Thoracic aorta (tissue), 2 donors: ENCODE data around the gene TEAD2. TPM values are rescaled to one million over a fixed set of nuclear protein-coding genes. Genes with fewer than 3 reads are reported as not detected.
A peak's percentile ranks its signal among the peaks of the same experiment; 100 is the strongest.
"Not testable (repeated sequence)": the region's sequence is repeated elsewhere in the genome, so short reads cannot be mapped to it uniquely, and the experiment has no call there.

ENCODE experiments used
- ATAC-seq: fragments of 150-250 bp; one replicate; pipeline ENCODE4 v1.8.0; 2017; ENCODE audit warnings: low read depth; ENCODE audit not compliant: insufficient number of reproducible peaks, low FRiP score
- DNase-seq: peaks from one replicate; pipeline ENCODE4 v3.0.0-alpha.2; 2020; ENCODE audit warnings: low spot score
- H3K27ac ChIP-seq, 2 donors: fragments of 200-600 bp; sonication (generic); 1 replicate in 1 of 2; 2 replicates in 1 of 2; pipeline ENCODE4 v1.5.1; 2016; ENCODE audit warnings: mild to moderate bottlenecking in 2 of 2, moderate library complexity in 2 of 2
- H3K27me3 ChIP-seq: fragments of 200-600 bp; sonication (generic); replicated peaks from 2 replicates; pipeline ENCODE4 v1.6.0; 2016; ENCODE audit warnings: mild to moderate bottlenecking; ENCODE audit not compliant: insufficient read depth
- H3K36me3 ChIP-seq: fragments of 200-600 bp; sonication (generic); one replicate; pipeline ENCODE4 v1.5.1; 2016
- H3K4me1 ChIP-seq, 2 donors: fragments of 200-600 bp; sonication (generic); 1 replicate in 1 of 2; 2 replicates in 1 of 2; pipeline versions ENCODE4 v1.5.1 to v1.6.0; 2016; ENCODE audit warnings: low read depth in 2 of 2, mild to moderate bottlenecking in 1 of 2; ENCODE audit not compliant: control insufficient read depth in 1 of 2
- H3K4me3 ChIP-seq: fragments of 200-600 bp; sonication (generic); 2 replicates; pipeline ENCODE4 v1.5.1; 2016; ENCODE audit warnings: mild to moderate bottlenecking
- H3K9me3 ChIP-seq: fragments of 200-600 bp; sonication (generic); 2 replicates; pipeline ENCODE4 v1.5.1; 2016
- total RNA-seq, 2 donors: library from RNA; depleted of rRNA; stranded (reverse); fragments of >200 nt; gene quantifications; one replicate each; pipeline versions ENCODE4 v1.1.0 to v1.2.3, GENCODE V29; 2016
- TF ChIP-seq, protein P1 (sequence below): fragments of 200-600 bp; sonication (generic); IDR thresholded peaks from one replicate; pipeline ENCODE4 v1.5.1; 2019; ENCODE audit warnings: antibody characterized with exemption

Gene TEAD2
- total RNA-seq, 2 donors from 2014 or later: 26.4 to 41.3 TPM

DNA sequence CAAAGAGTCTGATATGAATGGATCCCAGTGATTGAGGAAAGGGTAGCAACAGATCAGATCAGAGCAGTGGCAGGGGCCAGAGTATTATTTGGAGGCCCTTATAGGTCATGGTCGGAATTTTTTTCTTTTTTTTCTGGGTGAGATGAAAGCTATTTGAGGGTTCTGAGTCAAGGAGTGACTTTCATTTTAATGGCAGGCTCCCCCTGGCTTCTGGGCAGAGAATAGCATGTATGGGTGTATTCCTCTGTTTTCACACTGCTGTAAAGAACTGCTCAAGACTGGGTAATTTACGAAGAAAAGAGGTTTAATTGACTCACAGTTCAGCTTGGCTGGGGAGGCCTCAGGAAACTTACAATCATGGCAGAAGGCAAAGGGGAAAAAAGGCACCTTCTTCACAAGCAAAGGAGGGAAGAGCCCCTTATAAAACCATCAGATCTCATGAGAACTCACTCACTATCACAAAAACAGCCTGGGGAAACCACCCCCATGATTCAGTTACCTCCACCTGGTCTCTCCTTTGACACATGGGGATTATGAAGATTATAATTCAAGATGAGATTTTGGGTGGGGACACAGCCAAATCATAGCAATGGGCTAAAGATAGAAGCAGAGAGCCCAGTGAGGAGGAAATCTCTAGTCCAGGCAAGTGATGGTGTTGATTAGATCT is 34.2 kb downstream of the TEAD2 start:
- Histone ChIP-seq H3K4me3 (no peak overlapping the region), H3K9me3 (peaks cover 1% of the 10 kb centered on the region), H3K27me3 (no peaks in the 10 kb centered on the region), H3K36me3 (no peaks in the 10 kb centered on the region), H3K27ac (no peak overlapping the region), H3K4me1 (no peaks in the 10 kb centered on the region)
- ATAC-seq: no peak
- TF ChIP-seq, protein P1, sequence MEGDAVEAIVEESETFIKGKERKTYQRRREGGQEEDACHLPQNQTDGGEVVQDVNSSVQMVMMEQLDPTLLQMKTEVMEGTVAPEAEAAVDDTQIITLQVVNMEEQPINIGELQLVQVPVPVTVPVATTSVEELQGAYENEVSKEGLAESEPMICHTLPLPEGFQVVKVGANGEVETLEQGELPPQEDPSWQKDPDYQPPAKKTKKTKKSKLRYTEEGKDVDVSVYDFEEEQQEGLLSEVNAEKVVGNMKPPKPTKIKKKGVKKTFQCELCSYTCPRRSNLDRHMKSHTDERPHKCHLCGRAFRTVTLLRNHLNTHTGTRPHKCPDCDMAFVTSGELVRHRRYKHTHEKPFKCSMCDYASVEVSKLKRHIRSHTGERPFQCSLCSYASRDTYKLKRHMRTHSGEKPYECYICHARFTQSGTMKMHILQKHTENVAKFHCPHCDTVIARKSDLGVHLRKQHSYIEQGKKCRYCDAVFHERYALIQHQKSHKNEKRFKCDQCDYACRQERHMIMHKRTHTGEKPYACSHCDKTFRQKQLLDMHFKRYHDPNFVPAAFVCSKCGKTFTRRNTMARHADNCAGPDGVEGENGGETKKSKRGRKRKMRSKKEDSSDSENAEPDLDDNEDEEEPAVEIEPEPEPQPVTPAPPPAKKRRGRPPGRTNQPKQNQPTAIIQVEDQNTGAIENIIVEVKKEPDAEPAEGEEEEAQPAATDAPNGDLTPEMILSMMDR: peak; percentile 30
- DNase-seq: no peak

DNA sequence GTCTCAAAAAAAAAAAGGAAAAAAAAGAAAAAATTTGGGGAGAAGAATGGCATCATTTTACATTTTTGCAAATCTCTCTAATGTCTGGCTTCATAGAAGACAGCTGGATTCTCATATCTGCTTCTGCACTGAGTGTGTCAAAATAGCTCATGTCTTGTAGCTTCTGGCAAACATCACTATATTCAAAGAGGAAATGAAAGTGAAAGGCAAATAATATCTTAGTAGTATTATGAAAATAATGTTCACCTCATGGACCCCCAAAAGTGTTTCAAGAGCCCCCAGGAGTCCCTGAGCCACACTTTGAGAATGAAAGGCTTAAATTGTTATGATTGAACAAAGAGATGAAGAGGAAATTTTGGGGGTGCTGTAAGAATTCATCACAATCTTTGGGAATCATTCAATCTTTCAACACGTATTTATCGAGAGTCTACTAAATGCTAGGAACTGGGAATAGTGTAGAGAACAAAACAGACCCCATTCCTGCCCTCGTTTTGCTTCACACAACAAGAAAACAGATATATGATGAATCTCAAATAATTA is 36.0 kb downstream of the TEAD2 start:
- DNase-seq (no peak), ATAC-seq (no peak)
- Histone ChIP-seq H3K4me1 (no peaks in the 10 kb centered on the region), H3K36me3 (no peaks in the 10 kb centered on the region), H3K9me3 (peaks cover 3% of the 10 kb centered on the region), H3K27ac (no peak overlapping the region), H3K4me3 (no peak overlapping the region), H3K27me3 (no peaks in the 10 kb centered on the region)
- TF ChIP-seq, protein P1: no peak

DNA sequence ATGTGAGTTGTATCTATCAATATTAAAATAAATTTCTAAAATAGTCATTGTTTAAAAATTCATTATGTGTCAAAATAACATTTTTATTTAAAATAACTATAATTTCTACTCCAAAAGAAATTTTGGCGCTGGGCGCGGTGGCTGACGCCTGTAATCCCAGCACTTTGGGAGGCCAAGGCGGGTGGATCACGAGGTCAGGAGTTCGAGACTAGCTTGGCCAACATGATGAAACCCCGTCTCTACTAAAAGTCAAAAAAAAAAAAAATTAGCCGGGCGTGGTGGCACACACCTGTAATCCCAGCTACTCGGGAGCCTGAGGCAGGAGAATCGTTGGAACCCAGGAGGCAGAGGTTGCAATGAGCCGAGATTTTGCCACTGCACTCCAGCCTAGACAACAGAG is 36.5 kb downstream of the TEAD2 start:
- H3K27ac ChIP-seq, H3K4me1 ChIP-seq, H3K27me3 ChIP-seq, H3K9me3 ChIP-seq, H3K36me3 ChIP-seq, H3K4me3 ChIP-seq, ATAC-seq, DNase-seq: not testable (repeated sequence)

DNA sequence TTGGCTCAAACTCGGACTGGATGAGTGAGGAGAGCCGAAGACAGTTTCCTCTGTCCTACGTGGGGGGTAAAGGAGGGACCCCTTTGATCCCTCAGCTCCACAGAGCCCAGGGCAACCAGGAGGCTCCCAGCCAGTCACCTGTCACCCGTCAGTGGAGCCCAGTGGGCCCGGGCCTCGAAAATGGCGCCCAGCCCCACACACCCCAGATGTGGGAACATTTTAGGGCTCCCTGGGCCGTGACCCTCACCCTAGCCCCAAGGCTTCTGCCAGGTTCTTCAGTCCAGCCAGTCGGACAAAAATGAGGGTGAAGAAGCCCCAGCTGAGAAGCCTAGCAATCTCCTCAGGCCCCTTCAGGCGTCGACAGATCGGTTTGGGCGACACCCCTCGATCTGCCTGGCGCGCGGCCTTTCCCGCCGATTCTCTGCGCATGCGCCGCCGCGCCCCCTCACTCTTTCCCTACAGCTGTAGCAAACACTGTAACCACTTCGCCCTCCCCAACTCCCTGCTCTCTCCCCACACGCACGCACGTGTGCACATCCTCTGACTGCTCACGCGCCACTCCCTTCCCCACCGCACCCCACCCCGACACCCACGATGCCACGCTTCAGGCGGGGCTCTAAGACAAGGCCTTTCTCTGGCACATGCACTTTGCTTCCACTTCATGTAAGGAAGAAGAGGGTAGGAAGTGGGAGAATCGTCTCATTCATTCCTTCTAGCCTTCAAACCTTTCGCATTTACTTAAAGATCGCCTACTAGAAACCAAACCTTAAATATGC is 37.2 kb downstream of the TEAD2 start, which contains the start of gene SLC6A16:
Gene SLC6A16 (minus strand): TSS at position 391 of the 776 bp plus-strand sequence. CDS start 13,844 bp downstream, outside the sequence.
- no peak within 1 kb of the TSS for H3K4me3 ChIP-seq
- DNase-seq (no peak), ATAC-seq (no peak)
- H3K9me3 ChIP-seq: peaks cover 3% of the 10 kb centered on the region
- H3K36me3 ChIP-seq: no peaks in the 10 kb centered on the region
- no peaks in the 10 kb centered on the region for H3K27me3 ChIP-seq
- TF ChIP-seq, protein P1: no peak
- no peaks in the 10 kb centered on the region for H3K4me1 ChIP-seq
- no peak within 1 kb of the TSS for H3K27ac ChIP-seq

DNA sequence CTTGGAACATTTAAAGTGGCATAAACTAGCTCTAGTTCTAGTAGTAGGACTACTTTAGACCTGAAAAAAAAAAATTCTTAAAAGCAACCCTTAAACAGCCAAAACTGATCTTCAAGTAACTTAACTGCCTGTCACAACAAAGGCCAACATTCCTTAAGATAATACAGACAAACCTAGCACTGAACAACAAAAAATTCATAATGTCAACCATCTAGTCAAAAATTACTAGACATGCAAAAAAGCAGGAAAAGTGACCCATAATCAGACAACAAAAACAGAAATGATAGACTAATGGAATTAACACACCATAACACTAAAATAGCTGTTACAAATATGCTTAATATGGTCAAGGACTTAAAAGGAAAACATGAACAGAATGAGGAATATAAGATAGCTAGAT is 43.9 kb downstream of the TEAD2 start:
- Histone ChIP-seq H3K9me3 (peaks cover 3% of the 10 kb centered on the region), H3K4me1 (no peaks in the 10 kb centered on the region), H3K27me3 (no peaks in the 10 kb centered on the region), H3K27ac (no peak overlapping the region), H3K4me3 (no peak overlapping the region), H3K36me3 (no peaks in the 10 kb centered on the region)
- DNase-seq (no peak), ATAC-seq (no peak)
- TF ChIP-seq, protein P1: no peak
